Thyroid gland (tissue), 4 donors: ENCODE data around the gene ICOS.
"Not testable (repeated sequence)": the region's sequence is repeated elsewhere in the genome, so short reads cannot be mapped to it uniquely, and the experiment has no call there.

Source experiments
- CTCF ChIP-seq, 6 experiments: fragments of 200-600 bp in 3 of 6; fragments of 450-650 bp in 3 of 6; sonication (generic) in 3 of 6; IDR thresholded peaks; one replicate each; pipeline ENCODE4 v1.5.1; 2016 to 2019; ENCODE audit warnings: antibody characterized with exemption in 6 of 6, mild to moderate bottlenecking in 2 of 6, inconsistent platforms in 1 of 6, moderate library complexity in 1 of 6
- POLR2A ChIP-seq, 2 donors: fragments of 450-650 bp; IDR thresholded peaks; one replicate each; pipeline ENCODE4 v1.6.1; 2017; ENCODE audit warnings: antibody characterized with exemption in 2 of 2, mild to moderate bottlenecking in 2 of 2, moderate library complexity in 1 of 2

- TF ChIP-seq CTCF, POLR2A (IDR thresholded peaks at IDR 0.05): not testable (repeated sequence)
Measured at GRCh38 chr2:203931262-203931661, 5.3 kb upstream of the ICOS start.
